B cell (primary cell): ENCODE data around the gene OSBPL5. TPM values are rescaled to one million over a fixed set of nuclear protein-coding genes. Genes with fewer than 3 reads are reported as not detected.
A peak's percentile ranks its signal among the peaks of the same experiment; 100 is the strongest.

Experiments used
- ATAC-seq: fragments of 200-7000 bp; cut with Tn5 transposase; one replicate; pipeline ENCODE4 v1.10.0; 2021; ENCODE audit warnings: low read depth, mild to moderate bottlenecking, moderate number of reproducible peaks, moderate library complexity
- CTCF ChIA-PET: fragments of 350-600 bp; sonication (Branson Sonifier 250); formaldehyde crosslinking; loops from one replicate; lab custom pipeline; 2021; ENCODE audit warnings: antibody characterized with exemption, inconsistent platforms; lab: Charles Lee
- POLR2A ChIA-PET: fragments of 350-600 bp; sonication (Branson Sonifier 250); formaldehyde crosslinking; loops from one replicate; lab custom pipeline; 2021; ENCODE audit warnings: antibody characterized with exemption; lab: Charles Lee
- DNase-seq: peaks from one replicate; pipeline ENCODE4 v3.0.0; 2013
- H2AFZ ChIP-seq: 2 replicates; pipeline ENCODE4 v1.6.1; 2012; ENCODE audit warnings: mild to moderate bottlenecking, low read depth, low read length; ENCODE audit not compliant: insufficient read depth, poor library complexity, severe bottlenecking
- H3K27ac ChIP-seq, 2 donors: 1 replicate in 1 of 2; 2 replicates in 1 of 2; pipeline ENCODE4 v1.5.1; 2012 to 2013; ENCODE audit warnings: low read length in 2 of 2, mild to moderate bottlenecking in 2 of 2, moderate library complexity in 1 of 2
- H3K27me3 ChIP-seq, 4 experiments: fragments of 200-600 bp in 1 of 4; sonication (generic) in 1 of 4; replicated peaks in 1 of 4; 1 replicate in 2 of 4; 2 replicates in 2 of 4; pipeline versions ENCODE4 v1.6.1 to v1.7.0; 2013 to 2016; ENCODE audit warnings: low read length in 3 of 4, mild to moderate bottlenecking in 2 of 4, mixed read lengths in 1 of 4, moderate library complexity in 1 of 4; ENCODE audit not compliant: insufficient read depth in 4 of 4, control insufficient read depth in 3 of 4; ENCODE audit errors: control extremely low read depth in 1 of 4
- H3K36me3 ChIP-seq, 2 experiments: replicated peaks in 1 of 2; 1 replicate in 1 of 2; 2 replicates in 1 of 2; pipeline versions ENCODE4 v1.6.1 to v1.7.1; 2013; ENCODE audit warnings: low read length in 1 of 2; ENCODE audit not compliant: insufficient read depth in 2 of 2, control insufficient read depth in 1 of 2; ENCODE audit errors: control extremely low read depth in 1 of 2, extremely low read depth in 1 of 2
- H3K4me1 ChIP-seq, 2 donors: fragments of 200-600 bp in 1 of 2; sonication (generic) in 1 of 2; 1 replicate in 1 of 2; 2 replicates in 1 of 2; pipeline versions ENCODE4 v1.5.1 to v1.6.1; 2013 to 2017; ENCODE audit warnings: low read length in 2 of 2; ENCODE audit not compliant: control insufficient read depth in 2 of 2, insufficient read depth in 2 of 2
- H3K4me2 ChIP-seq: replicated peaks from 2 replicates; pipeline ENCODE3; 2012; ENCODE audit warnings: mild to moderate bottlenecking, low read depth, low read length; ENCODE audit not compliant: poor library complexity, severe bottlenecking
- H3K4me3 ChIP-seq, 5 experiments: fragments of 200-600 bp in 1 of 5; sonication (generic) in 1 of 5; 1 replicate in 3 of 5; 2 replicates in 2 of 5; pipeline versions ENCODE4 v1.5.1 to v1.7.0; 2011 to 2016; ENCODE audit warnings: low read length in 4 of 5, mild to moderate bottlenecking in 4 of 5, low read depth in 2 of 5, control low read depth in 1 of 5, moderate library complexity in 1 of 5; ENCODE audit not compliant: insufficient read depth in 1 of 5; ENCODE audit errors: control extremely low read depth in 1 of 5, extremely low read depth in 1 of 5
- H3K79me2 ChIP-seq: fragments of 200-600 bp; sonication (generic); one replicate; pipeline ENCODE4 v1.6.0; 2016; ENCODE audit warnings: low read length; ENCODE audit not compliant: control insufficient read depth, insufficient read depth
- H3K9ac ChIP-seq: fragments of 200-600 bp; sonication (generic); 2 replicates; pipeline ENCODE4 v1.6.1; 2017; ENCODE audit warnings: mild to moderate bottlenecking, low read length, moderate library complexity
- H3K9me3 ChIP-seq, 3 donors: one replicate each; pipeline versions ENCODE4 v1.6.1 to v1.7.1; 2013; ENCODE audit warnings: low read length in 2 of 3; ENCODE audit not compliant: control insufficient read depth in 2 of 3, insufficient read depth in 1 of 3; ENCODE audit errors: control extremely low read depth in 1 of 3
- H4K20me1 ChIP-seq: 2 replicates; pipeline ENCODE4 v1.6.0; 2012; ENCODE audit warnings: mild to moderate bottlenecking, low read length; ENCODE audit not compliant: insufficient read depth, control insufficient read depth, poor library complexity, severe bottlenecking
- H3K27ac Mint-ChIP-seq: one replicate; pipeline ENCODE4 v1.8.0; 2021; ENCODE audit warnings: mixed read lengths
- H3K27me3 Mint-ChIP-seq: one replicate; pipeline ENCODE4 v1.8.0; 2021; ENCODE audit warnings: mixed read lengths
- H3K4me1 Mint-ChIP-seq: one replicate; pipeline ENCODE4 v1.8.0; 2021; ENCODE audit warnings: mixed read lengths
- H3K4me3 Mint-ChIP-seq: one replicate; pipeline ENCODE4 v1.8.0; 2021; ENCODE audit warnings: mixed read lengths
- H3K9me3 Mint-ChIP-seq: one replicate; pipeline ENCODE4 v1.8.0; 2022; ENCODE audit warnings: mixed read lengths; ENCODE audit not compliant: insufficient read depth
- EZH2 ChIP-seq: IDR thresholded peaks from 2 replicates; pipeline ENCODE4 v1.6.1; 2012; ENCODE audit warnings: borderline replicate concordance, low read depth, mild to moderate bottlenecking, moderate library complexity, low read length; ENCODE audit not compliant: insufficient read depth, poor library complexity, severe bottlenecking
- WGBS: methylation state at CpG from one replicate; pipeline ENCODE4 v1.1.5; 2013; ENCODE audit warnings: missing lambda C conversion rate; ENCODE audit not compliant: insufficient coverage; 5-methylcytosine and 5-hydroxymethylcytosine counted together
- intact Hi-C: fragments of 100-400 bp; cut with micrococcal nuclease; formaldehyde crosslinking; loops from one replicate; pipeline ENCODE4 v1.10.0; 2022
- polyA plus RNA-seq: library from polyadenylated mRNA; depleted of rRNA; stranded (reverse); fragments of >200 nt; gene quantifications from 2 replicates; pipeline ENCODE4 v1.2.3, GENCODE V29; 2012
- total RNA-seq, 2 donors: library from RNA; stranded (reverse); fragments of 120-200 nt in 1 of 2; gene quantifications; 1 replicate in 1 of 2; 2 replicates in 1 of 2; pipeline versions ENCODE4 v1.2.3 to v1.2.4, GENCODE V29; 2013 to 2022
- TF ChIP-seq, protein P1 (sequence below): fragments of 200-600 bp; IDR thresholded peaks from one replicate; pipeline ENCODE4 v1.8.0; 2022; ENCODE audit warnings: antibody characterized with exemption, mild to moderate bottlenecking

OSBPL5 gene
- total and polyA plus RNA-seq, 2 donors (not counting 1 experiment from before 2014, with no cell fraction given), result 0.15 to 1.2 TPM

DNA sequence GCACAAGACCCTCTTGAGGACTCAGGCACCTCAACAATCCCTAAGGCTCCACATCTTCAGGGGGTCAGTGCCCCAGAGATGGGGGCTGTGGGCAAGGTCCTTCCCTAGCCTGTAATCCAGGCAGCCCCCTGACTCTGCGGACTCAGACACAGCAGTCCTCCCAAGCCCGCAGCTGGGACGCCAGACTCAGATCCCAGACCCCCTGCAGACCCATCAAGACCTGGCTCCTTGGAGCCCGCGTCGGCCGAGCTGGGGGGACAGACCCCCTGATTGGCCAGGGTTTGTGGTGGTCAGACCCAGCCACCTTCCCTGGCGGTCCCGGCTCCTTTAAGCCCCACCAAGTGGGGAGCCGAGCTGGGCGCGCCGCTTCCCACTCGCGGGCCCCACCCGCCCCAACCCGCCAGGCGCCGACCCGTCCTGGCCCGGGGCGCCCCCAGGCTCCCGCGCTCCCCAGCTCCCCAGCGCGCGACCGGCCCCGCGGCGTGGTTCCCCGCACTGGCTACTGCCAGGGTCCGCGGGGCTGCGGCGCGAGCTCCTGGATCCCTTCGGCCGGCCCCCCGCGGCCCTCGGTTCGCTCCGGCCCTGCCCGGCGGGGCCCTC lies 458 bp downstream of the OSBPL5 start:
- Histone ChIP-seq H3K79me2 (no peaks in the 10 kb centered on the region), H2AFZ (no peak overlapping the region), H4K20me1 (no peaks in the 10 kb centered on the region), H3K4me2 (peak overlapping the region; percentile 56), H3K9ac (no peak overlapping the region), H3K9me3 (peaks cover 0 to 3% (median 0%) of the 10 kb centered on the region in 3 donors), H3K27me3 (peaks cover 0 to 29% (median 8%) of the 10 kb centered on the region in 4 experiments), H3K36me3 (no peaks in the 10 kb centered on the region), H3K4me1 (peaks cover 0 to 11% of the 10 kb centered on the region in 2 donors), H3K27ac (no peak overlapping the region), H3K4me3 (no peak overlapping the region)
- Mint-ChIP-seq H3K27ac (no peak overlapping the region), H3K4me1 (peaks cover 9% of the 10 kb centered on the region), H3K27me3 (peaks cover 36% of the 10 kb centered on the region), H3K9me3 (no peaks in the 10 kb centered on the region), H3K4me3 (no peak overlapping the region)
- 1% methylated on average over 46 of the region's 46 CpGs for WGBS
- POLR2A ChIA-PET, result no interaction called here
- TF ChIP-seq, protein P1, sequence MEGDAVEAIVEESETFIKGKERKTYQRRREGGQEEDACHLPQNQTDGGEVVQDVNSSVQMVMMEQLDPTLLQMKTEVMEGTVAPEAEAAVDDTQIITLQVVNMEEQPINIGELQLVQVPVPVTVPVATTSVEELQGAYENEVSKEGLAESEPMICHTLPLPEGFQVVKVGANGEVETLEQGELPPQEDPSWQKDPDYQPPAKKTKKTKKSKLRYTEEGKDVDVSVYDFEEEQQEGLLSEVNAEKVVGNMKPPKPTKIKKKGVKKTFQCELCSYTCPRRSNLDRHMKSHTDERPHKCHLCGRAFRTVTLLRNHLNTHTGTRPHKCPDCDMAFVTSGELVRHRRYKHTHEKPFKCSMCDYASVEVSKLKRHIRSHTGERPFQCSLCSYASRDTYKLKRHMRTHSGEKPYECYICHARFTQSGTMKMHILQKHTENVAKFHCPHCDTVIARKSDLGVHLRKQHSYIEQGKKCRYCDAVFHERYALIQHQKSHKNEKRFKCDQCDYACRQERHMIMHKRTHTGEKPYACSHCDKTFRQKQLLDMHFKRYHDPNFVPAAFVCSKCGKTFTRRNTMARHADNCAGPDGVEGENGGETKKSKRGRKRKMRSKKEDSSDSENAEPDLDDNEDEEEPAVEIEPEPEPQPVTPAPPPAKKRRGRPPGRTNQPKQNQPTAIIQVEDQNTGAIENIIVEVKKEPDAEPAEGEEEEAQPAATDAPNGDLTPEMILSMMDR, result no peak
- TF ChIP-seq EZH2, result no peak
- intact Hi-C loops, result no loop called here
- CTCF ChIA-PET, result no interaction called here
- DNase-seq, result no peak
- no peak for ATAC-seq

DNA sequence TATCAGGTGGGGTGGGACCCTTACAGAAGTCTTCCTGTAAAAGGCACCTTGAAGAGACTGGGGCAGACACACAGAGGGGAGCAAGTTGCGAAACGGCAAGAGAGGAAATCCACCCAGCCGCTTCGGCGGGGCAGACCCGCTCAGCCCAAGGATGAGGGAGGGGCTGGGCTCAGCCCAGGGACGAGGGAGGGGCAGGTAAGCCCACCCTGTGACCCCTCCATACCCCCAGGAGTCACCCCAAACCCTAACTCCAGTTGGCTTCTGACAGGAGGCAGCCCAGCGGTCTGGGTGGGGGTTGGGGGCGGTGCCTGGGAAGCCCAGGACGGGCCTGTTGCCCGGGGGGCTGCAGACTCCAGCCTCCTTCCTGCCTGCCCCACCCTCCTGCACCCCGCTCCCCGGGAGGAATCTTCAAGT lies 965 bp downstream of the OSBPL5 start:
- Histone ChIP-seq H3K9ac (no peak overlapping the region), H4K20me1 (no peaks in the 10 kb centered on the region), H3K79me2 (no peaks in the 10 kb centered on the region), H3K4me1 (peaks cover 0 to 11% of the 10 kb centered on the region in 2 donors), H3K36me3 (no peaks in the 10 kb centered on the region), H3K27me3 (peaks cover 0 to 29% (median 8%) of the 10 kb centered on the region in 4 experiments), H3K4me2 (peak overlapping the region; percentile 56), H2AFZ (no peak overlapping the region), H3K4me3 (no peak overlapping the region), H3K9me3 (peaks cover 0 to 3% (median 0%) of the 10 kb centered on the region in 3 donors), H3K27ac (no peak overlapping the region)
- no peak for ATAC-seq
- DNase-seq, result no peak
- ChIA-PET CTCF (no interaction called here), POLR2A (no interaction called here)
- Mint-ChIP-seq H3K4me3 (peak overlapping the region; percentile 55), H3K27me3 (peaks cover 39% of the 10 kb centered on the region), H3K9me3 (no peaks in the 10 kb centered on the region), H3K27ac (no peak overlapping the region), H3K4me1 (peaks cover 9% of the 10 kb centered on the region)
- WGBS, result 2% methylated on average over 12 of the region's 13 CpGs
- intact Hi-C loops, result no loop called here
- TF ChIP-seq EZH2, result no peak
- TF ChIP-seq, protein P1, result no peak
